SK-N-SH treated with all-trans-retinoic acid at 6 μM for 48 hours (cell line): ENCODE data around the gene DHH.

Experiments
- OSR1 ChIP-seq: fragments of 250-450 bp; sonication (Bioruptor Pico); IDR thresholded peaks from 2 replicates; pipeline ENCODE4 v1.8.0; 2022; ENCODE audit warnings: moderate library complexity, mild to moderate bottlenecking, inconsistent platforms
- PATZ1 ChIP-seq: fragments of 250-450 bp; sonication (Bioruptor Pico); IDR thresholded peaks from 2 replicates; pipeline ENCODE4 v1.8.0; 2020; ENCODE audit warnings: mild to moderate bottlenecking, moderate library complexity, borderline replicate concordance

GRCh38 chr12:49066120-49066519, 28.5 kb downstream of the DHH start:
- TF ChIP-seq PATZ1 (CRISPR knock-in tag) (no peak), OSR1 (no peak)
